ENCODE measurements around the gene NDUFC2.
"Not testable (repeated sequence)": the region's sequence is repeated elsewhere in the genome, so short reads cannot be mapped to it uniquely, and the experiment has no call there.

The NDUFC2 gene

DNA sequence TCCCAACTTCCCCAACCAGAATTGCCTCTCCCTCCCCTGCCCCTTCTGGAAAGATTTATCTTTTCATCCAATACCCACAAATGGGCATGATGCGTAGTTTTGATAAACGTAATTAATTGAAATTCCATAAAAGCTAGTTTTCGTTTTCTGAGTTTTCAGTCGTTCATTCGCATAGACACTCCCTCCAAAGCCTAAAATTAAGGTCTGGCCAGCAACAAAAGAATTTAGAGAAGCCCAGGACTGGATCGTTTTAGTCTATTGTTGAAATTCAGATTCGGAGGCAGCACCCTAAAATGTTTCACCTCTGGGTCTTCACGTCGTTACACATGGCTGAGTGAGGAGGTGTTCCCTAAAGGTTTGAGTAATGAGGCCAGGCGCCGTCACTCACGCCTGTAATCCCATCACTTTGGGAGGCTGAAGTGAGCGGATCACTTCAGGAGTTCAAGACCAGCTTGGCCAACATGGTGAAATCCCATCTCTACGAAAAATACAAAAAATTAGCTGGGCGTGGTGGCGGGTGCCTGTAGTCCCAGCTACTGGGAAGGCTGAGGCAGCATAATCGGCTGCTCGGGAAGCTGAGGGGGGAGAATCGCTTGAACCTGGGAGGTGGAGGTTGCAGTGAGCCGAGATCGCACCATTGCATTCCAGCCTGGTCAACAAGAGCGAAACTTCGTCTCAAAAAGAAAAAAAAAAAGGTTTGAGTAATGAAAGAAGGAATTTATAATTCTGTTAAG lies 589 bp upstream of the NDUFC2 start:
- no peak for DNase-seq (ENCODE audit: low read depth in 2 of 2)

DNA sequence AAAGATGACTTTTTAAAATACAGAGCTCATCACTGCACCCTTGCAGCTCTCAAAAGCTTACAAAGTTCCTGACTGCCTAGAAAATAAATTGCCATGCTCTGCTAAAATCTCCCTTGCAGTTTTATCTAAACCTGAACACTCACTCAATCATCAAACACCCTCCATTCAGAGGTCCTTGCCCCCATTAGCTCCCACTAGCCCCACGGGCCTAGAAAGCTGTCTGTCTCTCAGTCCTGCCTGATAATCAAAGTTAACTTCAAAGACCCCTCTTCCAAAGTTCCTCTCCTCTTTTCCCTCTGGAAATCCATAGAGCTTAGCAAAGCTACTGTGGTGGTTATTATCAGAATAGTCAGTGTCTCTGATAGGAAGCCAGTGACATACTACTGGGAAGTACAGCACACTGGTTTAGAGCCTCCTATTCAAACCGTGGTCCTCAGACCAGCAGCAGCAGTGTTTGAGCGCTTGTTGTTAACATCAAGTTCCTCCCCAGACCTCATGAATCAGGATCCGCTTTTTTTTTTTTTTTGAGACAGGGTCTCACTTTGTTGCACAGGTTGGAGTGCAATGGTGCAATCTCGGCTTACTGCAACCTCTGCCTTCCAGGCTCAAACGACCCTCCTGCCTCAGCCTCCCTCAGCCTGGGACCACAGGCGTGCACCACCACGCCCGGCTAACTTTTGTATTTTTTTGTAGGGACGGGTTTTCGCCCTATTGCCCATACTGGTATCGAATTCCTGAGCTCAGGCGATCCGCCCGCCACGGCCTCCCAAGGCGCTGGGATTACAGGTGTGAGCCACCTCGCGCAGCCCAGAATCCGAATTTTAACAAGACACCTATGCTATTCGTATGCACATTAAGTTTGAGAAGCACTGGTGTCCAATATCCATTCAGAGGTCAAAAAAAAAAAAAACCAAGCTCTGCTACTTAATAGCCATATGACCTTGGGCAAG lies 1.2 kb downstream of the NDUFC2 start:
- DNase-seq (ENCODE audit: low read depth in 2 of 2), result no peak

DNA sequence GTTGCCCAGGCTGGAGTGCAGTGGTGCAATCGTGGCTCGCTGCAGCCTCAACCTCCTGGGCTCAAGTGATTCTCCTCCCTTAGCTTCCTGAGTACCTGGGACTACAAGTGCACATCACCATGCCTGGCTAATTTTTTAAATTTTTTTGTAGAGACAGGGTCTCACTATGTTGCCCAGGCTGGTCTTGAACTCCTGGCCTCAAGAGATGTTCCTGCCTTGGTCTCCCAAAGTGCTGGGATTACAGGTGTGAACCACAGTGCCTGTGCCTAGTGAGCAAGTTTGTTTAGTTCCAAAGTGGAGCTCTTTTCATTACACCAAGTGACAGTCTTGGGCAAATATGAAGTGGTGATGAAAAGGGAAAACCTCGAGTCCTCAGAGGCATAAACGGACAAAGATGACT lies 2.1 kb downstream of the NDUFC2 start:
- DNase-seq (ENCODE audit: low read depth in 2 of 2), result not testable (repeated sequence)

DNA sequence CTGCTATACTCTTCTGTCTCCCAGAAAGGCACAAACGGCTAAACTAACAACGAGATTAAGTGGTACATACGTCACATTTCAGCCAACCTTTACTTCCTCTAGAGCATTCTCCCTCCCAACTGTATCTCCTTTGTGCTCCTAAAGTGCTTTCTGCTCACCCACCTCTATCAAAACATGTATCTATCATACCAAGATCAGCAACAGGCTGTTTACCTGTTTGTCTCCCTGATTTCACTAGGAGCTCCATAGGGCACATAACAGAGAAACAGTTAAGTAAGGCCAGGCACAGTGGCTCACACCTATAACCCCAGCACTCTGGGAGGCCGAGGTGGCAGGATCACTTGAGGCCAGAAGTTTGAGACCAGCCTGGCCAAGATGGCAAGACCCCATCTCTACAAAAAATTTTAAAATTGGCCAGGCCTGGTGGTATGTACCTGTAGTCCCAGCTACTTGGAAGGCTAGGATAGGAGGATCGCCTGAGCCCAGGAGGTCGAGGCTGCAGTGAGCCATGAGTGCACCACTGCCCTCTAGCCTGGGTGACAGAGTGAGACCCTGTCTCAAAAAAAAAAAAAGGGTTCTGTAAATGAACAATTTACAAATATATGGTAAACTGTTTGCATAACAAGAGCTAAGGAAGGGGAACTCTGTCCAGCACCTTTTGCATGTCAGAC lies 2.8 kb downstream of the NDUFC2 start:
- no peak for DNase-seq (ENCODE audit: low read depth in 2 of 2)

GRCh38 chr11:78074756-78075155 lies 4.9 kb downstream of the NDUFC2 start:
- no peak for DNase-seq (ENCODE audit: low read depth in 2 of 2)

- no peak for DNase-seq (ENCODE audit: low read depth in 2 of 2)
Observed at GRCh38 chr11:78072455-78072854, 7.2 kb downstream of the NDUFC2 start.

GRCh38 chr11:78071717-78072116 lies 7.9 kb downstream of the NDUFC2 start:
- no peak for DNase-seq (ENCODE audit: low read depth in 2 of 2)

- DNase-seq (ENCODE audit: low read depth in 2 of 2), result no peak
Observed at GRCh38 chr11:78070621-78071020, 9.0 kb downstream of the NDUFC2 start.

DNA sequence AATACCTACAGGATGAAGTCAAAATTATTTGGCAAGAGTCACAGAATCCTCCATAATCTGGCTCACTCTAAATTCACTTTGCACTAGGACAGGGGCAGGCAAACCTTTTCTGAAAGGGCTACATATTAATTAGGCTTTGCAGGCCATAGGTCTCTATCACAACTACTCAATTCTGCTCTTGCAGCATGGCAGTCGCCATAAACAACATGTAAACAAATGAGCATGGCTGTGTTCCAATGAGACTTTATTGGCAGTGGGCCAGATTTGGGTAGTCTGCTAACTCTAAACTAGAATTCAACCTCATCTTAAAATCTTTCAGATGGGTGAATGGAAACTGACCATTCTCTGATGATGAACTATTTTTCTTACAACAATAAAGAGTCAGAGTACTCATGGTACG lies 10.2 kb downstream of the NDUFC2 start:
- no peak for DNase-seq (ENCODE audit: low read depth in 2 of 2)

DNA sequence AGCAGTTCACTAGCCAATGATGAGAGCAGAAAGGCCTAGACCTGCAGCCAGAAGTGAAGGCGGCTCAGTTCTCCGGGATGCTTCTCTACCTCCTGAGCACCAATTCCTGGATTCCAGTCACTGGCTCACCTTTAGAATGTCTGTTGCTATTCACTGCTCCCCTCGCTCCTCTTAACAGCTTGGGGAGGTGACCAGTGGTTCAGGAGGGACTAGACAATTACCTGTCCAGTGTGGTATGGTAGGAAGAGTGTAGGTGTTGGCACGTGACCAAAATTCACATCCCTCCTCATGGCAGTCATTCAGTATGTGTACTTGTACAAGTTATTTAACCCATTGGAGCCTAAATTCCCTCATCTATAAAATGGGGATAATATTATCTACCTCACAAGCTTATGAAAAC lies 12.0 kb downstream of the NDUFC2 start:
- DNase-seq (ENCODE audit: low read depth in 2 of 2), result no peak

DNA sequence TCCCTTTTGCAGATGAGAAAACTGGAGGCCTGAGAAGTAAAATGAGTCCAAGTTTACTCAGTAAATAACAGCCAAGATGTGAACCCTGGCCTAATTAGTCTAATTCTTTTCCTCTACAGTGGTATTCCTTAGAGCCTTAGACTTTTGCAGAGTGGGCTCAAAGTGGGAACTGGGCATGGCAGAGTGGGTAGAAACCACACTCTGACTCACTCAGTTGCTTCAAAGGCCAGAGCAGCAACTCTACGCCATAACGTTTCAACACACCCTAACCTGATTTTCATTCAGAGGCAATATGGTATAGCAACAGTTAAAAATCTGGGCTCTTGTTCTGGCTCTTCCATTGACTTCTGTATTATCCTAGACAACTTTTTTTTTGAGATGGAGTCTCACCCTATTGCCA lies 13.2 kb downstream of the NDUFC2 start:
- DNase-seq (ENCODE audit: low read depth in 2 of 2), result no peak

GRCh38 chr11:78065203-78065602 lies 14.5 kb downstream of the NDUFC2 start:
- no peak for DNase-seq (ENCODE audit: low read depth in 2 of 2)

DNA sequence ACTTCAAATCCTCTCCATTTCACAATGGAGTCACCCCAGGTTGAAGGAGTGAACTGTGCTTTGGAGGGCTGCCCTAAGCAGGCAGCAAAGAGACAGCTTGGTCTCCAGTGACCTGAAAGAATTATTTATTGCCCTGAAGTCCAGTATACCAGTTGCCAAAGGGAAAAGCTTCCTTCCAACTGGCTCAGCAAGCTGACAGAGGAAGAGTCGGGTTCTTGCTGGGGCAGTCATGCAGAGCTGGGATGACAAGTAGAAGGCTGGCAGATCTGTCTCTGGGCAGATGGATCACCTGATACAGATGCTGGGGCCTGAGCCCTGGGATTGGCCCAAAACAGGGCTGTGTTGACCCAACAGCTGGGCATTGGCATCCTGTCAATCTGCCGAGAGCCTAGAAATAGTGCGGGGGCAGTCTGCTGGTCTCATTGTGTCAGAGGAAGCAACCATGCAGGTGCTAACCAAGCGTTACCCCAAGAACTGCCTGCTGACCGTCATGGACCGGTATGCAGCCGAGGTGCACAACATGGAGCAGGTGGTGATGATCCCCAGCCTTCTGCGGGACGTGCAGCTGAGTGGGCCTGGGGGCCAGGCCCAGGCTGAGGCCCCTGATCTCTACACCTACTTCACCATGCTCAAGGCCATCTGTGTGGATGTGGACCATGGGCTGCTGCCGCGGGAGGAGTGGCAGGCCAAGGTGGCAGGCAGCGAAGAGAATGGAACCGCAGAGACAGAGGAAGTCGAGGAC lies 16.1 kb downstream of the NDUFC2 start, which contains the start of gene THRSP:
THRSP (plus strand) TSS at position 422 of the 742 bp plus-strand sequence; CDS start at position 443, 21 bp downstream.
- DNase-seq (ENCODE audit: low read depth in 2 of 2), result no peak

- no peak for DNase-seq (ENCODE audit: low read depth in 2 of 2)
Observed at GRCh38 chr11:78062671-78063070, 17.0 kb downstream of the NDUFC2 start.

GRCh38 chr11:78061921-78062311 lies 17.7 kb downstream of the NDUFC2 start:
- no peak for DNase-seq (ENCODE audit: low read depth in 2 of 2)

- DNase-seq (ENCODE audit: low read depth in 2 of 2), result no peak
Observed at GRCh38 chr11:78061088-78061920, 18.4 kb downstream of the NDUFC2 start.

DNA sequence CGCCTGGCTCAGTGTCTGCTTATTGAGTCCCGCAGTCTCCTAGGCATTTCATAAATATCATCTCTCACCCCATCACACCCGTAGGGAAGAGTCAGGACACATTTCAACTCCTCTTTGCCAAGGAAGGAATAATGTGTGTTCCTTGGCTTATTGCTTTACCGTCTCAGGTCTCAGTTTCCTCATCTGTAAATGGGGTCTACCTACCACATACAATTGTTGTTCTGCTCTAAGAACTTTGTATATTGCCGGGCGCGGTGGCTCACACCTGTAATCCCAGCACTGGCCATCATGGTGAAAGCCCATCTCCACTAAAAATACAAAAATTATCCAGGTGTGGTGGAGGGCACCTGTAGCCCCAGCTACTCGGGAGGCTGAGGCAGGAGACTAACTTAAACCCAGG lies 19.1 kb downstream of the NDUFC2 start:
- no peak for DNase-seq (ENCODE audit: low read depth in 2 of 2)

GRCh38 chr11:78059749-78060328 lies 19.8 kb downstream of the NDUFC2 start:
- DNase-seq (ENCODE audit: low read depth in 2 of 2), result not testable (repeated sequence)

DNA sequence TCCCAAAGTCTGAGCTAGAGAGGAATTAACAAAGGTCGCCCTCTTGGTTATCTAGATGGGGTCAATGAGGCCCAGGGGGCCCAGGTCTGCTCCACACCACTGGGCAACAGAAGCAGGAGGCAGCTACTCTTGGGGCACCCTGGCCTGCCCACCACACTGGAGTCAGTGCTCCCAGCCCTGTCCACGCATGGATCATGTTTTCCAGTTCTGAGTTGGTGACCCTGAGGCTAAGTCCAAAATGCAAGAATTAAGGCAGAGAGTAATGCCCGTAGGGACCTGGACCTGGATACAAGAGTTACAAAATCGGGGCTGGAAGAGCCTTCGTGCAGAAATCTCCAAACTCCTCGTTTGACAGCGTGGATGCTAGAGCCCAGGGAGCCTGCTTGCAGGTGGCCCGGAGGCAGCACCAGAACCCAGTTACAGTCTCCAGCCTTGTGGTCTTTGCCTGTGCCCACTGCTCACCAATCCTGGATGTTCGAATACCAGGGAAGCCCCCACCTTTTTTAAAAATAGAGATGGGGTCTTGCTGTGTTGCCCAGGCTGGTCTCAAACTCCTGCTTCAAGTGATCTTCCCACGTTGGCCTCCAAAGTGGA lies 22.1 kb downstream of the NDUFC2 start:
- DNase-seq (ENCODE audit: low read depth in 2 of 2), result no peak

GRCh38 chr11:78056093-78056492 lies 23.6 kb downstream of the NDUFC2 start:
- no peak for DNase-seq (ENCODE audit: low read depth in 2 of 2)
